Coronary artery (tissue), 2 donors: ENCODE measurements around the gene TKT.

Experiments
- DNase-seq: peaks from one replicate; pipeline ENCODE4 v3.0.0-alpha.2; 2017; ENCODE audit warnings: low spot score
- H3K27ac ChIP-seq, 2 donors: fragments of 200-600 bp; sonication (generic); one replicate each; pipeline ENCODE4 v1.5.1; 2016 to 2019
- H3K4me3 ChIP-seq: fragments of 200-600 bp; sonication (generic); 2 replicates; pipeline ENCODE4 v1.5.1; 2016; ENCODE audit warnings: mild to moderate bottlenecking, moderate library complexity
- CTCF ChIP-seq: fragments of 200-600 bp; sonication (generic); IDR thresholded peaks from one replicate; pipeline ENCODE4 v1.5.1; 2019; ENCODE audit warnings: antibody characterized with exemption

TKT gene

GRCh38 chr3:53211706-53212702 lies 43.8 kb downstream of the TKT start:
- no peak for DNase-seq
- no peak for TF ChIP-seq CTCF
- no peak overlapping the region for H3K27ac ChIP-seq
- H3K4me3 ChIP-seq: no peak overlapping the region

- H3K4me3 ChIP-seq: no peak overlapping the region
- TF ChIP-seq CTCF: no peak
- no peak overlapping the region for H3K27ac ChIP-seq
- no peak for DNase-seq
These were observed 53.3 kb downstream of the TKT start for GRCh38 chr3:53202331-53203015.

DNA sequence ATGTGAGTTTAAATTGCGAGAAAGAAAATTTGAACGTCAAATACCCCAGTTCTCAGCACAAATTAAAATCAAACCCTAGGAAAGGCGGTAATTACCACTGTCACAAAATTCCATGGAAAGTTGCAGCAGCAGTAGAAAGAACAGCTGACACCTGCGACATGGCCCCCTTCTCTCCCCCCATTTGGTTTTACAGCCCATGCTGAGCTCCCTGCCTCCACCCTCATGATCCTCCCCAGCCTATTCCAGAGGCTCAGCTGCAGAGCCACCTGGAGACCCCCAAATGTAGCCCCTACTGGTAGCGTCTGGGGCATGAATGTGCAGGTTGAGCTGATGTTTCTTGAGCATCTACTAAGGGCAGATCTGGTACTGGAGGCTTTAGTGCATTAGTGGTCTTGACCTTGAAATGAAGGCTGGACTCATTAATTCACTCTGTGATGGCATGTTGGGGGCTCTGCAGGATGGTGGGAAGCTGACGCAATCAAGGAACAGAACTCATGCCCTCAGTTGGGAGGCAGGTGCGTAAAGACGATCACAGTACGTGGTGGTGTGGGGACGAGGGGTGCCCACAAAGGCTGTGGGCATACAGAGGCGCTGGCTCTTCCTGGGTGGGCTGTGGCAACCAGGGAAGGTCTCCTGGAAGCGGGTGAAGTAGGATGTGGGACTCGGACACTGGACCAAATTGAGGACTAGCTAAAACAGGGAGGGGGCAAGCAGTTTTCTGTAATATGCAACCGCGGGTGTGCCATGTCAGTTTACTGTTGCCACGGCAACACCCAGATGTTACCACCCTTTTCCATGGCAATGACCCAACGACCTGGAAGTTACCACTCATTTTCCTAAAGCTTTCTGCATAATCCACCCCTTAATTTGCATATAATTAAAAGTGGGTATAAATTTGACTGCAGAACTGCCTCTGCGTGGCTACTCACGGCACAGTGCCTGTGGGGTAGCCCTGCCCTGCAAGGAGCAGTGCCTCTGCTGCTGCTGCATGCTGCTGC lies 55.0 kb downstream of the TKT start:
- DNase-seq: no peak
- no peak for TF ChIP-seq CTCF
- no peak overlapping the region for H3K4me3 ChIP-seq
- no peak overlapping the region for H3K27ac ChIP-seq

DNA sequence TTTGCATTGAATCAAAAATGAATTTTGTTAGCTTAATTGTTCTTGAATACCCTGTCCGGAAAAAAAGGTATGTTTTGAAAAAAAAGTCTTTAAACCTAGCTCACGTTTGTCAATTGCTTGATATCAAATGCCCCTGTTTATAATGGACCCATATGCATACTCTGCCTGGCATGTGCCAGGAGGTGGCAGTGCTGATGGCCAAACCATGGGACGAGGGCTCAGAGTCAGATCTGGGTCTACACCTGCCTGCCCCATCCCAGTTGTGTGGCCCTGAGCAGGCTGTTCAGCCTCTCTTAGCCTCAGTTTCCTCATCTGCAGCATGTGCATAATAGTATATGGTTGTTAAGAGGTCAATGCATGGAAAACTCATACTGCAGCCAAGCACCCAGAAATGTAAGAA lies 56.0 kb downstream of the TKT start:
- TF ChIP-seq CTCF: no peak
- Histone ChIP-seq H3K4me3 (no peak overlapping the region), H3K27ac (no peak overlapping the region)
- DNase-seq: no peak

GRCh38 chr3:53198996-53199395 lies 56.8 kb downstream of the TKT start:
- H3K27ac ChIP-seq: no peak overlapping the region
- no peak for TF ChIP-seq CTCF
- no peak overlapping the region for H3K4me3 ChIP-seq
- DNase-seq: no peak

GRCh38 chr3:53198256-53198977 lies 57.4 kb downstream of the TKT start:
- H3K4me3 ChIP-seq: no peak overlapping the region
- no peak overlapping the region for H3K27ac ChIP-seq
- no peak for TF ChIP-seq CTCF
- DNase-seq: no peak
